ENCODE results near the gene THG1L. TPM values are rescaled to one million over a fixed set of nuclear protein-coding genes. Genes with fewer than 3 reads are reported as not detected.

The THG1L gene
- total RNA-seq, 1 donor from 2014 or later = 3.4 TPM

DNA sequence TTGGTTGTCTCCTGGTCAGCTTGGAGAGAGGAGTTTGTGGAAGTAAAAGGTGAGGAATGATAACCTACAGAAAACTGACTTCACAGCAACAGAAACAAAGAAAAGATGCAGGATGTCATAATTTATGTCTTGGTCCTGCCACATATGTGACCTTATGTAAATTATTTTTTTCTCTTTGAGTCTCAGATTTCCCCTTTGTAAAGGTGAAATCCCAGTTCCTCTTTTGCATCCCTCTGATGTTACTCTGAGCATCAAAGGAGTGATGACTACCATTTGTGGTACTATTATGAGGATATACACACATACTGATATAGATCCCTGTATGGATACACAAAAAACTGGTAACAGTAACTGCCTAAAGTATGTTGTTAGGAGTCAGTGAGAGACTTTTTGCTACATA lies 1.4 kb upstream of the THG1L start:
- no peak overlapping the region for H3K4me3 Mint-ChIP-seq (ENCODE audit: unreplicated experiment)
- H3K27ac Mint-ChIP-seq (ENCODE audit: unreplicated experiment) = no peak overlapping the region

DNA sequence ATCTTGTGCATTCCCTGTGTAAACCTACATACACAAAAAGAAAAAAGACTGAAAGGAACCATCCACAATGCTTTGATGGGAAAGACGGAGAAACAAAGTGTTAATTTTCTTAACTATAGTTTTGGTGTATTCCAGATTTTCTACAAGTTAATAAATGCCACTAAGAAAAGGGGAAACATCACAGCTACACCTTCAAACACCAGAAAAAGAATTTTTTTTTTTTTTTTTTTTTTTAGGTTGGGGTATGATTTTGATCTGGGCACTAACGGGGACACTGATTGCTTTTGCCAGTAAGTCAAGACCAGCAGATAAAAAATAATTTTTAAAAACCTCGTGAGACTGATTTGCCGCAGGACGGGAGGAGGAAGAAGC lies 334 bp upstream of the THG1L start:
- no peak for DNase-seq
- Mint-ChIP-seq H3K4me3 (ENCODE audit: unreplicated experiment) (peak overlapping the region; percentile 97), H3K36me3 (ENCODE audit: unreplicated experiment) (no peaks in the 10 kb centered on the region), H3K9me3 (ENCODE audit: unreplicated experiment) (no peaks in the 10 kb centered on the region), H3K27ac (ENCODE audit: unreplicated experiment) (peak overlapping the region; percentile 67), H3K4me1 (ENCODE audit: low read depth, unreplicated experiment) (no peaks in the 10 kb centered on the region), H3K27me3 (ENCODE audit: unreplicated experiment) (no peaks in the 10 kb centered on the region)
- TF ChIP-seq, protein P1, sequence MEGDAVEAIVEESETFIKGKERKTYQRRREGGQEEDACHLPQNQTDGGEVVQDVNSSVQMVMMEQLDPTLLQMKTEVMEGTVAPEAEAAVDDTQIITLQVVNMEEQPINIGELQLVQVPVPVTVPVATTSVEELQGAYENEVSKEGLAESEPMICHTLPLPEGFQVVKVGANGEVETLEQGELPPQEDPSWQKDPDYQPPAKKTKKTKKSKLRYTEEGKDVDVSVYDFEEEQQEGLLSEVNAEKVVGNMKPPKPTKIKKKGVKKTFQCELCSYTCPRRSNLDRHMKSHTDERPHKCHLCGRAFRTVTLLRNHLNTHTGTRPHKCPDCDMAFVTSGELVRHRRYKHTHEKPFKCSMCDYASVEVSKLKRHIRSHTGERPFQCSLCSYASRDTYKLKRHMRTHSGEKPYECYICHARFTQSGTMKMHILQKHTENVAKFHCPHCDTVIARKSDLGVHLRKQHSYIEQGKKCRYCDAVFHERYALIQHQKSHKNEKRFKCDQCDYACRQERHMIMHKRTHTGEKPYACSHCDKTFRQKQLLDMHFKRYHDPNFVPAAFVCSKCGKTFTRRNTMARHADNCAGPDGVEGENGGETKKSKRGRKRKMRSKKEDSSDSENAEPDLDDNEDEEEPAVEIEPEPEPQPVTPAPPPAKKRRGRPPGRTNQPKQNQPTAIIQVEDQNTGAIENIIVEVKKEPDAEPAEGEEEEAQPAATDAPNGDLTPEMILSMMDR (IDR thresholded peaks at IDR 0.05; ENCODE audit: partially characterized antibody, unreplicated experiment) = no peak

More for the DNA sequence above, 1.4 kb upstream of the THG1L start:
- TF ChIP-seq, protein P1 (IDR thresholded peaks at IDR 0.05; ENCODE audit: partially characterized antibody, unreplicated experiment) = no peak
- peaks cover 2% of the 10 kb centered on the region for H3K27me3 Mint-ChIP-seq (ENCODE audit: unreplicated experiment)
- peaks cover 2% of the 10 kb centered on the region for H3K9me3 Mint-ChIP-seq (ENCODE audit: unreplicated experiment)
- no peaks in the 10 kb centered on the region for H3K4me1 Mint-ChIP-seq (ENCODE audit: low read depth, unreplicated experiment)
- DNase-seq = no peak
- H3K36me3 Mint-ChIP-seq (ENCODE audit: unreplicated experiment) = peaks cover 6% of the 10 kb centered on the region

DNA sequence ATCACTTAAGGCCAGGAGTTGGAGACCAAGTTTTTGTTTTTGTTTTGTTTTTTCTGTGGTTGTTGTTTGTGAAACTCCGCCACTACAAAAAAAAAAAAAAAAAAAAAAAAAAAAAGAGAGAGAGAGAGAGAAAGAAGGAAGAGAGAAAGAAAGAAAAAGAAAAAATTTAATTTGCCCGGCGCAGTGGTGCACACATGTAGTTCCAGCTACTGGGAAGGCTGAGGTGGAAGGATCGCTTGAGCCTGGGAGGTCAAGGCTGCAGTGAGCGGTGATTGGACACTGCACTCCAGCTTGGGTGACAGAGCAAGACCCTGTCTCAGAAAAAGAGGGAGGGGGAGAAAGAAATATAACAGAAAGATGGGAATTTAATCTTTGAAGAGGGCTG lies 902 bp downstream of the THG1L start:
- DNase-seq = no peak
- Mint-ChIP-seq H3K36me3 (ENCODE audit: unreplicated experiment) (no peaks in the 10 kb centered on the region), H3K27ac (ENCODE audit: unreplicated experiment) (no peak overlapping the region), H3K4me3 (ENCODE audit: unreplicated experiment) (peak overlapping the region; percentile 97), H3K27me3 (ENCODE audit: unreplicated experiment) (no peaks in the 10 kb centered on the region), H3K4me1 (ENCODE audit: low read depth, unreplicated experiment) (no peaks in the 10 kb centered on the region), H3K9me3 (ENCODE audit: unreplicated experiment) (no peaks in the 10 kb centered on the region)
- TF ChIP-seq, protein P1 (IDR thresholded peaks at IDR 0.05; ENCODE audit: partially characterized antibody, unreplicated experiment) = no peak

DNA sequence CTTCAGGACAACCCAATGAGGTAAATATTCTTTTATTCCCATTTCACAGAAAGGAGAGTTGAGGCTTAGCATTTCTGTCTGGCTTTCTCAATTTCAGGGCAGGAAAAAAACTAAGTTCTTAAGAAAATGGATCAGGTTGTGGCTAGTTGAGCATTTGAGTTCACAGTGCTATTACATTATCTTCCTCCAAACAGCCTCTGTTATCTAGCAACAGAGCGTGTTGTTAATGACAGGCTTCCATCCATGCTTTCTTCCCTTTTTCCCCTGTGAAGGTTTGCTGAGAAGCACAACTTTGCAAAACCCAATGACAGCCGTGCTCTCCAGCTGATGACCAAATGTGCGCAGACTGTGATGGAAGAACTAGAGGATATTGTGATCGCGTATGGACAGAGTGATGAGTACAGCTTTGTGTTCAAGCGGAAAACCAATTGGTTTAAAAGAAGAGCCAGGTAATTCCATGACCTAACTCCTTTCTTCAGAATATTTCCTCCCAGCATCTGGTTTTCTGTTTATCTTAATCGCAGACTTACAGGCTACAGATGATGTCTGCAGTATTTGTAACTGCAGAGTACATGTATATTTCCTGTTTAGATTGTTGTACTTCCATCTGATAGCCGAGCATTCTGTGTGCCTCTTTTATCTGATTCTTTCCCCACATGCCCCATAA lies 1.5 kb downstream of the THG1L start:
- TF ChIP-seq, protein P1 (IDR thresholded peaks at IDR 0.05; ENCODE audit: partially characterized antibody, unreplicated experiment) = no peak
- H3K27ac Mint-ChIP-seq (ENCODE audit: unreplicated experiment) = no peak overlapping the region
- peak overlapping the region; percentile 23 for H3K4me3 Mint-ChIP-seq (ENCODE audit: unreplicated experiment)
- no peaks in the 10 kb centered on the region for H3K27me3 Mint-ChIP-seq (ENCODE audit: unreplicated experiment)
- DNase-seq = no peak
- H3K36me3 Mint-ChIP-seq (ENCODE audit: unreplicated experiment) = no peaks in the 10 kb centered on the region
- no peaks in the 10 kb centered on the region for H3K4me1 Mint-ChIP-seq (ENCODE audit: low read depth, unreplicated experiment)
- no peaks in the 10 kb centered on the region for H3K9me3 Mint-ChIP-seq (ENCODE audit: unreplicated experiment)

DNA sequence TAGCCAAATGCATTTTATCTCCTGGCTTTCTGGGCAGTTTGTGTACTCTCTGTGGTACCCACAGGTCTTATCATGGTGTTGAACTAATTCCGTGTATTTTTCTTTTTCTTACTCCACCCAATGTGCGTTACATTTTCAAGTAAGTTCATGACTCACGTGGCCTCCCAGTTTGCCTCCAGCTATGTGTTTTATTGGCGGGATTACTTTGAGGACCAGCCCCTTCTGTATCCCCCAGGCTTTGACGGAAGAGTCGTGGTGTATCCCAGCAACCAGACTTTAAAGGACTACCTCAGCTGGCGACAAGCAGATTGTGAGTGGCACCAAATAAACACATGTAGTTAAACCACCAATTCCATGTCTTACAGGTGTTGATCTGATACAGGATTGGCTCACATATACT lies 3.2 kb downstream of the THG1L start:
- H3K4me1 Mint-ChIP-seq (ENCODE audit: low read depth, unreplicated experiment) = no peaks in the 10 kb centered on the region
- H3K36me3 Mint-ChIP-seq (ENCODE audit: unreplicated experiment) = no peaks in the 10 kb centered on the region
- TF ChIP-seq, protein P1 (IDR thresholded peaks at IDR 0.05; ENCODE audit: partially characterized antibody, unreplicated experiment) = no peak
- H3K4me3 Mint-ChIP-seq (ENCODE audit: unreplicated experiment) = no peak overlapping the region
- H3K9me3 Mint-ChIP-seq (ENCODE audit: unreplicated experiment) = no peaks in the 10 kb centered on the region
- H3K27ac Mint-ChIP-seq (ENCODE audit: unreplicated experiment) = no peak overlapping the region
- DNase-seq = no peak
- H3K27me3 Mint-ChIP-seq (ENCODE audit: unreplicated experiment) = no peaks in the 10 kb centered on the region

Measured in glutamatergic neuron (in vitro differentiated cells).